GM12878 (cell line): ENCODE data around the gene TRIB2. TPM values are rescaled to one million over a fixed set of nuclear protein-coding genes. Genes with fewer than 3 reads are reported as not detected.

Experiments
- ATAC-seq: fragments of 200-7000 bp; cut with Tn5 transposase; 3 replicates; pipeline ENCODE4 v1.9.1; 2020; ENCODE audit warnings: mild to moderate bottlenecking, moderate library complexity
- BruUV-seq: library from RNA; stranded (reverse); fragments of 400-500 nt; replicated peaks from 2 replicates; lab custom pipeline; 2021; lab: Mats Ljungman, UMichigan
- CTCF ChIA-PET: fragments of 300-600 bp; sonication (Branson Sonifier 250); formaldehyde crosslinking; extraction: SDS; loops from one replicate; lab custom pipeline; 2021; ENCODE audit warnings: inconsistent platforms; lab: Yijun Ruan, JAX
- POLR2A ChIA-PET: fragments of 350-600 bp; formaldehyde crosslinking; extraction: SDS; loops from one replicate; lab custom pipeline; 2021; ENCODE audit warnings: inconsistent platforms; lab: Charles Lee
- RAD21 ChIA-PET: fragments of 300-600 bp; sonication (Branson Sonifier 250); formaldehyde crosslinking; loops from one replicate; lab custom pipeline; 2023; ENCODE audit warnings: antibody characterized with exemption; ENCODE audit not compliant: unreplicated experiment; lab: Charles Lee
- SMC1A ChIA-PET: fragments of 300-600 bp; sonication (Branson Sonifier 250); formaldehyde crosslinking; loops from one replicate; lab custom pipeline; 2023; ENCODE audit not compliant: unreplicated experiment, uncharacterized antibody; lab: Charles Lee
- DNase-seq: peaks from one replicate; pipeline ENCODE4 v3.0.0-alpha.2; 2011; ENCODE audit warnings: low read depth, low spot score
- FAIRE-seq: peaks from 3 replicates; lab custom pipeline; 2011; peaks lifted over from hg19 to GRCh38; lab: Jason Lieb, UNC
- H2AFZ ChIP-seq: 2 replicates; pipeline ENCODE4 v1.6.0; 2011; ENCODE audit warnings: low read depth, low read length, control low read depth; ENCODE audit not compliant: control insufficient read depth
- H3K27ac ChIP-seq: 2 replicates; pipeline ENCODE4 v1.5.1; 2011; ENCODE audit warnings: control low read depth; ENCODE audit not compliant: control insufficient read depth, insufficient read depth
- H3K27me3 ChIP-seq, 2 experiments: replicated peaks in 1 of 2; 2 replicates each; pipeline versions ENCODE4 v1.6.0 to v1.6.1; 2011; ENCODE audit warnings: low read length in 1 of 2; ENCODE audit not compliant: control insufficient read depth in 2 of 2, insufficient read depth in 2 of 2
- H3K36me3 ChIP-seq, 2 experiments: 2 replicates each; pipeline ENCODE4 v1.5.1; 2011; ENCODE audit warnings: low read length in 1 of 2; ENCODE audit not compliant: control insufficient read depth in 2 of 2, insufficient read depth in 2 of 2
- H3K4me1 ChIP-seq: 2 replicates; pipeline ENCODE4 v1.6.1; 2011; ENCODE audit warnings: mild to moderate bottlenecking, low read length, moderate library complexity, mixed read lengths; ENCODE audit not compliant: control insufficient read depth, insufficient read depth
- H3K4me2 ChIP-seq: 2 replicates; pipeline ENCODE4 v1.6.0; 2011; ENCODE audit warnings: control low read depth; ENCODE audit not compliant: control insufficient read depth, insufficient read depth
- H3K4me3 ChIP-seq: fragments of 200-600 bp; sonication (generic); 2 replicates; pipeline ENCODE4 v1.5.1; 2016
- H3K79me2 ChIP-seq: 2 replicates; pipeline ENCODE4 v1.6.0; 2011; ENCODE audit warnings: low read length; ENCODE audit not compliant: control insufficient read depth, insufficient read depth
- H3K9ac ChIP-seq: 2 replicates; pipeline ENCODE4 v1.8.0; 2011; ENCODE audit warnings: low read length, control low read depth, mixed read lengths; ENCODE audit not compliant: control insufficient read depth, insufficient read depth
- H3K9me3 ChIP-seq: replicated peaks from 3 replicates; pipeline ENCODE4 v1.5.1; 2011; ENCODE audit warnings: mild to moderate bottlenecking, low read length; ENCODE audit not compliant: control insufficient read depth, insufficient read depth
- H4K20me1 ChIP-seq: 2 replicates; pipeline ENCODE4 v1.6.0; 2011; ENCODE audit not compliant: control insufficient read depth, insufficient read depth
- JUNB ChIP-seq: IDR thresholded peaks from 2 replicates; pipeline ENCODE4 v1.6.1; 2016; ENCODE audit warnings: antibody characterized with exemption, mild to moderate bottlenecking
- KDM1A ChIP-seq: fragments of 200-600 bp; sonication (generic); IDR thresholded peaks from 2 replicates; pipeline ENCODE4 v1.6.1; 2016; ENCODE audit warnings: borderline replicate concordance
- RB1 ChIP-seq: fragments of 450-650 bp; formaldehyde crosslinking; IDR thresholded peaks from 2 replicates; pipeline ENCODE4 v1.6.1; 2017; ENCODE audit warnings: mild to moderate bottlenecking, borderline replicate concordance
- RUNX3 ChIP-seq: IDR thresholded peaks from 2 replicates; pipeline ENCODE4 v1.6.1; 2012; ENCODE audit warnings: low read length, inconsistent platforms
- ZNF217 ChIP-seq: fragments of 450-650 bp; IDR thresholded peaks from 2 replicates; pipeline ENCODE4 v1.6.1; 2017; ENCODE audit warnings: antibody characterized with exemption, mild to moderate bottlenecking
- WGBS: methylation state at CpG from one replicate; pipeline ENCODE4 v1.1.6; 2016; ENCODE audit warnings: low lambda C conversion rate; ENCODE audit not compliant: insufficient replicate concordance, insufficient coverage; ENCODE audit errors: missing lambda C conversion rate; 5-methylcytosine and 5-hydroxymethylcytosine counted together
- in situ Hi-C: fragments of 300-500 bp; cut with MboI; formaldehyde crosslinking; loops from 9 replicates; pipeline ENCODE4 v1.14.3; 2018; ENCODE audit warnings: mixed read lengths
- intact Hi-C: fragments of 100-400 bp; cut with micrococcal nuclease; formaldehyde crosslinking; loops from one replicate; pipeline ENCODE4 v1.14.2; 2022; ENCODE audit not compliant: unreplicated experiment
- polyA plus RNA-seq, 11 experiments: library from polyadenylated mRNA; depleted of rRNA in 4 of 11; unstranded in 6 of 11; stranded (reverse) in 5 of 11; fragments of >200 nt; fragmentation: Nextera tagmentation in 4 of 11; fragmentation: Illumina TruSeq in 1 of 11; extraction: Ambion mirVana in 4 of 11; extraction: Trizol in 1 of 11; gene quantifications; 1 replicate in 1 of 11; 2 replicates in 10 of 11; pipeline versions ENCODE4 v1.2.1 to v1.2.3, GENCODE V29; 2011 to 2016; ENCODE audit warnings: inconsistent platforms in 2 of 11, missing spikeins in 2 of 11, low read depth in 1 of 11
- total RNA-seq, 4 experiments: library from RNA; depleted of rRNA in 3 of 4; stranded (reverse); fragments of >200 nt in 3 of 4; fragmentation: Illumina TruSeq in 1 of 4; extraction: Trizol in 1 of 4; gene quantifications; 2 replicates each; pipeline versions ENCODE4 v1.2.1 to v1.2.3, GENCODE V29; 2013 to 2021
- TF ChIP-seq, protein P1 (sequence below): fragments of 450-650 bp; IDR thresholded peaks from 2 replicates; pipeline ENCODE4 v1.6.1; 2018; ENCODE audit warnings: borderline replicate concordance, mild to moderate bottlenecking; ENCODE audit not compliant: partially characterized antibody
- TF ChIP-seq, protein P2 (sequence below): IDR thresholded peaks from 2 replicates; pipeline ENCODE4 v1.6.1; 2011; ENCODE audit warnings: low read depth, mild to moderate bottlenecking, low read length, moderate library complexity, borderline replicate concordance; ENCODE audit errors: extremely low read depth
- TF ChIP-seq, protein P3 (sequence below): fragments of 450-650 bp; IDR thresholded peaks from 2 replicates; pipeline ENCODE4 v1.6.1; 2016; ENCODE audit warnings: mild to moderate bottlenecking

Gene TRIB2
- total and polyA plus RNA-seq, 10 of the 15 experiments (the other 5 are each of a cell fraction or from before 2014, with no cell fraction given) = 1.6 to 9.2 (median 5.2) TPM

DNA sequence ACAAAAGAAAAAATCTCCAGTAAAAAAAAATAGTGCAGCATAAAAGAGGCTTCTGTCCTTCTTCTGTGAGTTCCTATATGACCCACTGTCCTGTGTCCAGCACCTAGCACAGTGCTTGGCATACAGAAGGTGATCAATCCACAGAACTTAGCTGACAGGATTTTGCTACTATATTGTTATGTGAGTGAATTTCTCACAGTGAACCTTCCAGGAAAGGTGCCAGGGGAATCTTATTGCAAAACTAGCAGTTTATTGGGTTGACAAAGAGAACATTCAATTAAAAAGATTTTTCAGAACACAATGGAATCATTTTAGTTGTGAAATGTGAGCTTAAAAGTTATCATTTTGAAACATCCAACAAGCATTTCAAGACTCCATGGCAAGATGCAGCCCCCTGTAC is 12.4 kb upstream of the TRIB2 start (continued):
- TF ChIP-seq, protein P1, sequence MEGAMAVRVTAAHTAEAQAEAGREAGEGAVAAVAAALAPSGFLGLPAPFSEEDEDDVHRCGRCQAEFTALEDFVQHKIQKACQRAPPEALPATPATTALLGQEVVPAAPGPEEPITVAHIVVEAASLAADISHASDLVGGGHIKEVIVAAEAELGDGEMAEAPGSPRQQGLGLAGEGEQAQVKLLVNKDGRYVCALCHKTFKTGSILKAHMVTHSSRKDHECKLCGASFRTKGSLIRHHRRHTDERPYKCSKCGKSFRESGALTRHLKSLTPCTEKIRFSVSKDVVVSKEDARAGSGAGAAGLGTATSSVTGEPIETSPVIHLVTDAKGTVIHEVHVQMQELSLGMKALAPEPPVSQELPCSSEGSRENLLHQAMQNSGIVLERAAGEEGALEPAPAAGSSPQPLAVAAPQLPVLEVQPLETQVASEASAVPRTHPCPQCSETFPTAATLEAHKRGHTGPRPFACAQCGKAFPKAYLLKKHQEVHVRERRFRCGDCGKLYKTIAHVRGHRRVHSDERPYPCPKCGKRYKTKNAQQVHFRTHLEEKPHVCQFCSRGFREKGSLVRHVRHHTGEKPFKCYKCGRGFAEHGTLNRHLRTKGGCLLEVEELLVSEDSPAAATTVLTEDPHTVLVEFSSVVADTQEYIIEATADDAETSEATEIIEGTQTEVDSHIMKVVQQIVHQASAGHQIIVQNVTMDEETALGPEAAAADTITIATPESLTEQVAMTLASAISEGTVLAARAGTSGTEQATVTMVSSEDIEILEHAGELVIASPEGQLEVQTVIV = no peak
- TF ChIP-seq ZNF217 (no peak), KDM1A (no peak), JUNB (no peak)
- TF ChIP-seq, protein P2, sequence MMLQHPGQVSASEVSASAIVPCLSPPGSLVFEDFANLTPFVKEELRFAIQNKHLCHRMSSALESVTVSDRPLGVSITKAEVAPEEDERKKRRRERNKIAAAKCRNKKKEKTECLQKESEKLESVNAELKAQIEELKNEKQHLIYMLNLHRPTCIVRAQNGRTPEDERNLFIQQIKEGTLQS = no peak
- TF ChIP-seq, protein P3, sequence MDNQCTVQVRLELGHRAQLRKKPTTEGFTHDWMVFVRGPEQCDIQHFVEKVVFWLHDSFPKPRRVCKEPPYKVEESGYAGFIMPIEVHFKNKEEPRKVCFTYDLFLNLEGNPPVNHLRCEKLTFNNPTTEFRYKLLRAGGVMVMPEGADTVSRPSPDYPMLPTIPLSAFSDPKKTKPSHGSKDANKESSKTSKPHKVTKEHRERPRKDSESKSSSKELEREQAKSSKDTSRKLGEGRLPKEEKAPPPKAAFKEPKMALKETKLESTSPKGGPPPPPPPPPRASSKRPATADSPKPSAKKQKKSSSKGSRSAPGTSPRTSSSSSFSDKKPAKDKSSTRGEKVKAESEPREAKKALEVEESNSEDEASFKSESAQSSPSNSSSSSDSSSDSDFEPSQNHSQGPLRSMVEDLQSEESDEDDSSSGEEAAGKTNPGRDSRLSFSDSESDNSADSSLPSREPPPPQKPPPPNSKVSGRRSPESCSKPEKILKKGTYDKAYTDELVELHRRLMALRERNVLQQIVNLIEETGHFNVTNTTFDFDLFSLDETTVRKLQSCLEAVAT = no peak

DNA sequence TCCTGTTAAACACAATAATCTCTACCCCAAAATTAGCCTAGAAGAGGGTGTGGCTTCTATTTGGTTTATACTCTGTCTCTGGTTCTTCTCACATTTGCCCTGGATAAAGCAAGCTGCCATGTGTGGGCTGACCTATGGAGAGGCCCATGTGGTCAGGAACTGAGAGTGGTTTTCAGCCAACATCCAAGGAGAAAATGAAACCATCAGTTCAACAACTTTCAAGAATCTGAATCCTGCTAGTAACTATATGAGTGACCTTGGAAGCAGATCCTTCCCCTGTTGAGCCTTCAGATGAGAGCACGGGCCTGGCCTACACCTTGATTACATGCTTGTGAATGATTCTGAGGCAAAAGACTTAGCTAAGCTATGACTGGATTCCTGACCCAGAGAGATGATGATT is 11.5 kb upstream of the TRIB2 start:
- no peak for DNase-seq
- CTCF ChIA-PET = interaction anchor here (1.5 kb wide), 1 partner anchor 10 kb away, joined by 6 read pairs; no protein-coding TSS in a partner anchor
- WGBS = 76% methylated on average over 1 of the region's 1 CpG
- H3K4me1 ChIP-seq = no peaks in the 10 kb centered on the region
- intact Hi-C loops (no loop called here), in situ Hi-C loops (no loop called here)
- H3K9me3 ChIP-seq = peaks cover 2% of the 10 kb centered on the region; the same call in 1 of the 3 replicates
- TF ChIP-seq RUNX3 (no peak), RB1 (no peak)
- no peak overlapping the region for H3K4me3 ChIP-seq
- no peaks in the 10 kb centered on the region for H3K36me3 ChIP-seq
- no peak for FAIRE-seq
- H2AFZ ChIP-seq = no peak overlapping the region
- H3K4me2 ChIP-seq = no peak overlapping the region
- H3K9ac ChIP-seq = no peak overlapping the region
- ATAC-seq = no peak
- POLR2A ChIA-PET = no interaction called here
- RAD21 ChIA-PET = no interaction called here
- SMC1A ChIA-PET = interaction anchor here (0.9 kb wide), 1 partner anchor 11 kb away, joined by 3 read pairs; no protein-coding TSS in a partner anchor
- no peak overlapping the region for H3K27ac ChIP-seq
- H3K27me3 ChIP-seq = no peaks in the 10 kb centered on the region
- no peaks in the 10 kb centered on the region for H3K79me2 ChIP-seq
- no peaks in the 10 kb centered on the region for H4K20me1 ChIP-seq
- BruUV-seq = no TSS peak
